Fibroblast of lung (primary cell): Measurements from ENCODE around the gene VAV2.

Experiments used
- EZH2 ChIP-seq: IDR thresholded peaks from 2 replicates; pipeline ENCODE4 v1.5.1; 2012; ENCODE audit warnings: low read length, control low read depth, mild to moderate bottlenecking; ENCODE audit errors: missing control alignments
- TF ChIP-seq, protein P1 (sequence below), 2 donors: IDR thresholded peaks in 1 of 2; conservative IDR thresholded peaks in 1 of 2; 1 replicate in 1 of 2; 2 replicates in 1 of 2; pipeline ENCODE4 v1.5.1; 2011 to 2012; ENCODE audit warnings: low read length in 2 of 2, control low read depth in 1 of 2, inconsistent platforms in 1 of 2, low read depth in 1 of 2, mild to moderate bottlenecking in 1 of 2

DNA sequence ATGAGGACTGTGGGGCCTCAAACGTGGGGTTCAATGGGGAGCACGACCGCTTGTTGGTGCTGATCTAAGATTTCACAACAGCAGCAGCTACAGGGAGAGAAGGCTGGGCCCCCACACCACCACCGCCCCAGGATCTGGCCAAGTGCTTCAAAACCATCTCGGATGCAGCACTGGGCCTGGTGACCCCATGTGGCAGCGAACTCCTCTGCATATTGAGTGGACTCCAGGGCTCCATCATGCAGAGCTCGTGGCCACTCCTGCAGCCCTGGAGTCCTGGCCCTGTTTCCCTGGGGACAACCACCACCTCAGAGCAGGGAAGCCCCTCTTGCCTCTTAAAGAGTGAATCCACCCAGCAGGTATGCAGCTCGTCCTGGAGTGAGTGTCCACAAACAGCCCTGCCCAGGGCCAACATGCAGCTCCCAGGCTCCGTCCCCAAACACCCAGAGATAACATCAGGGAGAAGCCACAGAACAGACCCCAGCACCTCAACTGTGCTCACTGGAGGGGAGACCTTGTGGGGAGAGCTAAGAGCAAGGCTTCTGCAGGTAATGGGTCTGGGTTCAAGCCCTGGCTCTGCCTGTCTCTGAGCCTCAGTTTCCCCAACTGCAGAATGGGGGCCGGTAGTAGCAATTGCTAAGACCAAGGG, 150.8 kb downstream of the VAV2 start:
- TF ChIP-seq, protein P1, sequence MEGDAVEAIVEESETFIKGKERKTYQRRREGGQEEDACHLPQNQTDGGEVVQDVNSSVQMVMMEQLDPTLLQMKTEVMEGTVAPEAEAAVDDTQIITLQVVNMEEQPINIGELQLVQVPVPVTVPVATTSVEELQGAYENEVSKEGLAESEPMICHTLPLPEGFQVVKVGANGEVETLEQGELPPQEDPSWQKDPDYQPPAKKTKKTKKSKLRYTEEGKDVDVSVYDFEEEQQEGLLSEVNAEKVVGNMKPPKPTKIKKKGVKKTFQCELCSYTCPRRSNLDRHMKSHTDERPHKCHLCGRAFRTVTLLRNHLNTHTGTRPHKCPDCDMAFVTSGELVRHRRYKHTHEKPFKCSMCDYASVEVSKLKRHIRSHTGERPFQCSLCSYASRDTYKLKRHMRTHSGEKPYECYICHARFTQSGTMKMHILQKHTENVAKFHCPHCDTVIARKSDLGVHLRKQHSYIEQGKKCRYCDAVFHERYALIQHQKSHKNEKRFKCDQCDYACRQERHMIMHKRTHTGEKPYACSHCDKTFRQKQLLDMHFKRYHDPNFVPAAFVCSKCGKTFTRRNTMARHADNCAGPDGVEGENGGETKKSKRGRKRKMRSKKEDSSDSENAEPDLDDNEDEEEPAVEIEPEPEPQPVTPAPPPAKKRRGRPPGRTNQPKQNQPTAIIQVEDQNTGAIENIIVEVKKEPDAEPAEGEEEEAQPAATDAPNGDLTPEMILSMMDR (conservative IDR thresholded peaks at IDR 0.05 in 1 of 2, IDR thresholded peaks at IDR 0.05 in 1 of 2; ENCODE audit: low read depth in 1 of 2, low read length in 2 of 2) = no peak
- no peak for TF ChIP-seq EZH2
